DND-41 (cell line): ENCODE data around the gene CSNK1E.
A peak's percentile ranks its signal among the peaks of the same experiment; 100 is the strongest.

Experiments
- EZH2 ChIP-seq: IDR thresholded peaks from 3 replicates; pipeline ENCODE4 v1.6.1; 2012; ENCODE audit warnings: borderline replicate concordance, low read depth, mild to moderate bottlenecking, moderate library complexity, low read length, inconsistent platforms; ENCODE audit not compliant: severe bottlenecking
- TF ChIP-seq, protein P1 (sequence below): IDR thresholded peaks from 2 replicates; pipeline ENCODE4 v1.5.1; 2012; ENCODE audit warnings: borderline replicate concordance, low read length, moderate library complexity, mild to moderate bottlenecking; ENCODE audit not compliant: poor library complexity, severe bottlenecking; ENCODE audit errors: extremely low read depth

DNA sequence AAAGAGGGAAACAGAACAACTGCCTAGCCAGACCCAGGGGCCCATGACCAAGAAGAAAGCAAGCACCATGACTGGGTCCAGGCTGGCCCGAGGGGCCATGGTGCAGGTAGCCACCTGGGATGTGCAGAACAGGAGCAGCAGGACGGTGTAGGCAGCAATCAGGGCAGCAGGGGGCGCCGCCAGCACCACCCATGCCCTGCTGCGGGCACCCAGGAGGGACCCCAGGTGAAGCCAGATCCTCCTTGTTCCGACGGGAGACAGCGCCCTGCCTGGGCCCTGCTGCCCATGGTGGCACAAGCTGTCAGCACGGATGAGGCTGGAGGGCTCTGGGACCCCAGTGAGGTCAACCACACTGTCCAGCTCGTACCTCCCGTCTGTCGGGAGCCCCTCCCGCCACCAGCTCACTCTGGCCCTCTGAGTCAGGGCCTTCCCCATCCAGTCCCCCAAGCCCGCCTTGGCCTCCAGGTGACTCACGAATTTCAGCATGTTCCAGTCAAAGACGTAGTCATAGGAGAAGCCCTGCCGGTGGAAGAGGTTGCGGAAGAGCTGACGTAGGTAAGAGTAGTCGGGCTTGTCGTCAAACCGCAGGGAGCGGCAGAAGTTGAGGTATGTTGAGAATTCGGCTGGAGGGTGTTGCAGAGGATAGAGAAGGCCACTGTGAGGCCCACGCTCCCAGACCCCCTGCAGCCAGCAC lies 18.8 kb downstream of the CSNK1E start:
- TF ChIP-seq, protein P1, sequence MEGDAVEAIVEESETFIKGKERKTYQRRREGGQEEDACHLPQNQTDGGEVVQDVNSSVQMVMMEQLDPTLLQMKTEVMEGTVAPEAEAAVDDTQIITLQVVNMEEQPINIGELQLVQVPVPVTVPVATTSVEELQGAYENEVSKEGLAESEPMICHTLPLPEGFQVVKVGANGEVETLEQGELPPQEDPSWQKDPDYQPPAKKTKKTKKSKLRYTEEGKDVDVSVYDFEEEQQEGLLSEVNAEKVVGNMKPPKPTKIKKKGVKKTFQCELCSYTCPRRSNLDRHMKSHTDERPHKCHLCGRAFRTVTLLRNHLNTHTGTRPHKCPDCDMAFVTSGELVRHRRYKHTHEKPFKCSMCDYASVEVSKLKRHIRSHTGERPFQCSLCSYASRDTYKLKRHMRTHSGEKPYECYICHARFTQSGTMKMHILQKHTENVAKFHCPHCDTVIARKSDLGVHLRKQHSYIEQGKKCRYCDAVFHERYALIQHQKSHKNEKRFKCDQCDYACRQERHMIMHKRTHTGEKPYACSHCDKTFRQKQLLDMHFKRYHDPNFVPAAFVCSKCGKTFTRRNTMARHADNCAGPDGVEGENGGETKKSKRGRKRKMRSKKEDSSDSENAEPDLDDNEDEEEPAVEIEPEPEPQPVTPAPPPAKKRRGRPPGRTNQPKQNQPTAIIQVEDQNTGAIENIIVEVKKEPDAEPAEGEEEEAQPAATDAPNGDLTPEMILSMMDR: peak; percentile 67
- no peak for TF ChIP-seq EZH2
